Transverse colon (tissue), 4 donors: ENCODE results near the gene DCLRE1B. TPM values are rescaled to one million over a fixed set of nuclear protein-coding genes. Genes with fewer than 3 reads are reported as not detected.

Experiments
- DNase-seq: peaks from one replicate; pipeline ENCODE4 v3.0.0-alpha.2; 2019
- H3K27ac ChIP-seq, 4 donors: fragments of 200-600 bp; sonication (generic); 2 replicates each; pipeline ENCODE4 v1.5.1; 2016 to 2018; ENCODE audit warnings: inconsistent platforms in 4 of 4
- H3K27me3 ChIP-seq: fragments of 200-600 bp; sonication (generic); 2 replicates; pipeline ENCODE4 v1.5.1; 2017; ENCODE audit warnings: inconsistent platforms
- H3K36me3 ChIP-seq, 4 donors: fragments of 200-600 bp; sonication (generic); 2 replicates each; pipeline ENCODE4 v1.5.1; 2017 to 2019; ENCODE audit warnings: inconsistent platforms in 4 of 4
- H3K4me1 ChIP-seq, 4 donors: fragments of 200-600 bp; sonication (generic); 2 replicates each; pipeline ENCODE4 v1.5.1; 2017 to 2020; ENCODE audit warnings: inconsistent platforms in 4 of 4
- H3K4me3 ChIP-seq, 4 donors: fragments of 200-600 bp; sonication (generic); 1 replicate in 1 of 4; 2 replicates in 3 of 4; pipeline versions ENCODE4 v1.5.1 to v1.6.1; 2017 to 2019; ENCODE audit warnings: inconsistent platforms in 4 of 4
- H3K9me3 ChIP-seq, 2 donors: fragments of 200-600 bp; sonication (generic); 2 replicates each; pipeline ENCODE4 v1.5.1; 2017 to 2019; ENCODE audit warnings: inconsistent platforms in 2 of 2
- EP300 ChIP-seq: sonication (generic); formaldehyde crosslinking; IDR thresholded peaks from one replicate; pipeline ENCODE4 v1.6.1; 2017; ENCODE audit warnings: antibody characterized with exemption, low read depth
- POLR2A ChIP-seq: fragments of 450-650 bp; IDR thresholded peaks from one replicate; pipeline ENCODE4 v1.6.1; 2016; ENCODE audit warnings: antibody characterized with exemption, mild to moderate bottlenecking, moderate library complexity
- POLR2AphosphoS5 ChIP-seq, 3 donors: sonication (generic); formaldehyde crosslinking; IDR thresholded peaks; one replicate each; pipeline ENCODE4 v1.6.1; 2016; ENCODE audit warnings: antibody characterized with exemption in 3 of 3
- WGBS, 2 donors: methylation state at CpG; one replicate each; pipeline ENCODE4 v1.1.5; 2018; ENCODE audit warnings: low coverage in 1 of 2; 5-methylcytosine and 5-hydroxymethylcytosine counted together
- in situ Hi-C, 4 donors: fragments of 200-750 bp; cut with MboI; loops; one replicate each; pipeline versions ENCODE4 v1.15.0 to v1.15.1; 2017; ENCODE audit warnings: low sequenced_read_pairs in 3 of 4, low pct_ligation_motif_present in 1 of 4, low pct_unique_long_range_greater_than_20kb in 1 of 4
- intact Hi-C: fragments of 100-400 bp; cut with DNase I; formaldehyde crosslinking; loops from one replicate; pipeline ENCODE4 v1.15.1; 2023; ENCODE audit warnings: low total_unique reads
- total RNA-seq, 4 donors: library from RNA; depleted of rRNA; stranded (reverse); fragments of >200 nt; gene quantifications; one replicate each; pipeline ENCODE4 v1.1.0, GENCODE V29; 2016
- TF ChIP-seq, protein P1 (sequence below), 5 experiments: fragments of 200-600 bp in 3 of 5; fragments of 450-650 bp in 2 of 5; sonication (generic) in 3 of 5; IDR thresholded peaks; 1 replicate in 2 of 5; 2 replicates in 3 of 5; pipeline ENCODE4 v1.5.1; 2016 to 2017; ENCODE audit warnings: antibody characterized with exemption in 5 of 5, inconsistent platforms in 3 of 5, mild to moderate bottlenecking in 2 of 5, moderate library complexity in 1 of 5

DCLRE1B gene
- total RNA-seq, 4 donors from 2014 or later = 2.4 to 6.2 (median 2.9) TPM; not detected in 1

DNA sequence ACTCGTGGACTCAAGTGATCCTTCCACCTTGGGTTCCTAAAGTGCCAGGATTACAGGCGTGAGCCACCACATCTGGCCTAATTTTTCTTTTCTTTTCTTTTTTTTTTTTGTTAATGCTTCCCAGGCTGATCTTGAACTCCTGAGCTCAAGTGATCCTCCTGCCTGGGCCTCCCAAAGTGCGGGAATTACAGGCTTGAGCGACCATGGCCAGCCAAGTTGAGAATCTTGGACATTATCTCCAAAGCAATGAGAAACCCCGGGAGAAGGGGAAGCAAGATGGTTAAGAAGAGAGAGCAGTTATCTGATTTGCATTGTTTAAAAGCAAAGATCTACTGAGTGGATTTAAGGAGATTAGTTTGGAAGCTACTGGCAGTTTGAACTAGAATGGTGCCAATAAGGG lies 33.1 kb downstream of the DCLRE1B start:
- TF ChIP-seq, protein P1, sequence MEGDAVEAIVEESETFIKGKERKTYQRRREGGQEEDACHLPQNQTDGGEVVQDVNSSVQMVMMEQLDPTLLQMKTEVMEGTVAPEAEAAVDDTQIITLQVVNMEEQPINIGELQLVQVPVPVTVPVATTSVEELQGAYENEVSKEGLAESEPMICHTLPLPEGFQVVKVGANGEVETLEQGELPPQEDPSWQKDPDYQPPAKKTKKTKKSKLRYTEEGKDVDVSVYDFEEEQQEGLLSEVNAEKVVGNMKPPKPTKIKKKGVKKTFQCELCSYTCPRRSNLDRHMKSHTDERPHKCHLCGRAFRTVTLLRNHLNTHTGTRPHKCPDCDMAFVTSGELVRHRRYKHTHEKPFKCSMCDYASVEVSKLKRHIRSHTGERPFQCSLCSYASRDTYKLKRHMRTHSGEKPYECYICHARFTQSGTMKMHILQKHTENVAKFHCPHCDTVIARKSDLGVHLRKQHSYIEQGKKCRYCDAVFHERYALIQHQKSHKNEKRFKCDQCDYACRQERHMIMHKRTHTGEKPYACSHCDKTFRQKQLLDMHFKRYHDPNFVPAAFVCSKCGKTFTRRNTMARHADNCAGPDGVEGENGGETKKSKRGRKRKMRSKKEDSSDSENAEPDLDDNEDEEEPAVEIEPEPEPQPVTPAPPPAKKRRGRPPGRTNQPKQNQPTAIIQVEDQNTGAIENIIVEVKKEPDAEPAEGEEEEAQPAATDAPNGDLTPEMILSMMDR (IDR thresholded peaks at IDR 0.05) = no peak
- TF ChIP-seq EP300 = no peak
- TF ChIP-seq POLR2AphosphoS5 (IDR thresholded peaks at IDR 0.05) = no peak
- TF ChIP-seq POLR2A = no peak
- H3K36me3 ChIP-seq = peaks cover 0 to 15% (median 0%) of the 10 kb centered on the region in 4 donors
- DNase-seq = no peak
- in situ Hi-C loops = loop anchor here in 1 of 4 donors (25.0 kb wide), 1 partner anchor 101 kb away; no protein-coding TSS in a partner anchor
- 72 to 89% methylated on average over 3 to 5 of the region's 5 CpGs for WGBS, 2 donors
- intact Hi-C loops = no loop called here
- H3K9me3 ChIP-seq = no peaks in the 10 kb centered on the region
- H3K4me1 ChIP-seq = peaks cover 4 to 51% (median 13%) of the 10 kb centered on the region in 4 donors
- no peak overlapping the region for H3K4me3 ChIP-seq
- no peaks in the 10 kb centered on the region for H3K27me3 ChIP-seq
- H3K27ac ChIP-seq = no peak overlapping the region

GRCh38 chr1:113940365-113941244 lies 35.5 kb downstream of the DCLRE1B start:
- Histone ChIP-seq H3K36me3 (peaks cover 0 to 15% (median 0%) of the 10 kb centered on the region in 4 donors), H3K27me3 (no peaks in the 10 kb centered on the region), H3K4me1 (peaks cover under 1 to 41% (median 6%) of the 10 kb centered on the region in 4 donors), H3K27ac (no peak overlapping the region), H3K9me3 (no peaks in the 10 kb centered on the region), H3K4me3 (no peak overlapping the region)
- in situ Hi-C loops = loop anchor here in 1 of 4 donors (25.0 kb wide), 1 partner anchor 103 kb away; no protein-coding TSS in a partner anchor
- 77 to 86% methylated on average over 7 to 16 of the region's 16 CpGs for WGBS, 2 donors
- DNase-seq = peak; percentile 14
- TF ChIP-seq POLR2AphosphoS5 (IDR thresholded peaks at IDR 0.05) = no peak
- TF ChIP-seq, protein P1 (IDR thresholded peaks at IDR 0.05) = no peak
- TF ChIP-seq EP300 = no peak
- no peak for TF ChIP-seq POLR2A
- intact Hi-C loops = loop anchor here (5.0 kb wide), 1 partner anchor 38 kb away; the partner anchor contains the start of gene AP4B1

DNA sequence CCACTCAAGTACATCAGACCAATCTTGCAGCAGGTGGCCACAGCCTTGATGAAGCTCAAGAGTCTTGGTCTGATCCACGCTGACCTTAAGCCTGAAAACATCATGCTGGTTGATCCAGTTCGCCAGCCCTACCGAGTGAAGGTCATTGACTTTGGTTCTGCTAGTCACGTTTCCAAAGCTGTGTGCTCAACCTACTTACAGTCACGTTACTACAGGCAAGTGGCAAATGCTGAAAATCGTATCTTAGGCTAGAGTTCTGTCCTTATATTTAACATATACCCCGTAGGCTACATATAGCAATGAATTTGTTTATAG lies 36.1 kb downstream of the DCLRE1B start:
- Histone ChIP-seq H3K36me3 (peaks cover 0 to 15% (median 0%) of the 10 kb centered on the region in 4 donors), H3K4me1 (peaks cover 6 to 47% (median 11%) of the 10 kb centered on the region in 4 donors), H3K27me3 (no peaks in the 10 kb centered on the region), H3K4me3 (no peak overlapping the region), H3K9me3 (no peaks in the 10 kb centered on the region), H3K27ac (no peak overlapping the region)
- intact Hi-C loops (loop anchor here (5.0 kb wide), 1 partner anchor 39 kb away; the partner anchor contains the start of gene AP4B1), in situ Hi-C loops (loop anchor here in 1 of 4 donors (25.0 kb wide), 1 partner anchor 104 kb away; no protein-coding TSS in a partner anchor)
- TF ChIP-seq, protein P1 (IDR thresholded peaks at IDR 0.05) = no peak
- no peak for TF ChIP-seq POLR2A
- TF ChIP-seq EP300 = no peak
- TF ChIP-seq POLR2AphosphoS5 (IDR thresholded peaks at IDR 0.05) = no peak
- WGBS, 2 donors = 84 to 89% methylated on average over 3 to 7 of the region's 7 CpGs
- no peak for DNase-seq

GRCh38 chr1:113942527-113942926 lies 37.4 kb downstream of the DCLRE1B start:
- Histone ChIP-seq H3K4me1 (peaks cover 18 to 49% (median 19%) of the 10 kb centered on the region in 4 donors), H3K9me3 (no peaks in the 10 kb centered on the region), H3K27me3 (no peaks in the 10 kb centered on the region), H3K27ac (no peak overlapping the region), H3K4me3 (no peak overlapping the region), H3K36me3 (peaks cover 0 to 15% (median 0%) of the 10 kb centered on the region in 4 donors)
- no peak for TF ChIP-seq EP300
- TF ChIP-seq, protein P1 (IDR thresholded peaks at IDR 0.05) = no peak
- no peak for TF ChIP-seq POLR2A
- TF ChIP-seq POLR2AphosphoS5 (IDR thresholded peaks at IDR 0.05) = no peak
- in situ Hi-C loops (loop anchor here in 1 of 4 donors (25.0 kb wide), 1 partner anchor 105 kb away; no protein-coding TSS in a partner anchor), intact Hi-C loops (loop anchor here (5.0 kb wide), 1 partner anchor 40 kb away; the partner anchor contains the start of gene AP4B1)
- DNase-seq = no peak
